ENCODE data around the gene MACF1.

DNA sequence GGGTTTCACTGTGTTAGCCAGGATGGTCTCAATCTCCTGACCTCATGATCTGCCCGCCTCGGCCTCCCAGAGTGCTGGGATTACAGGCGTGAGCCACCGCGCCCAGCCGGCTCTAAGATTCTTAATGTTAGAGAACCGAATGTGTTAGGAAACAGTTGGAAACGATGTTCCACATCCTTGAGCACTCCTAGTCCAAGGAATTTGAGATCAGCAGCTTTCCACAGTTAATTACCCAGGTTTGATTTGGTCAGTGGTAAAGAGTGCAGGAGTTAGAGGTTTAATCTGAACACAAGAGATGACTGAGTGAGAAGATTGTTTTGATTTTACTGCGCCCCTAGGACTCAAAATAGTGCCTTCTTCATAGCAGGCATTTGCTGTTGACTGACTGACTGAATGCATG lies 211.1 kb downstream of the MACF1 start:
- TF ChIP-seq, protein P1, sequence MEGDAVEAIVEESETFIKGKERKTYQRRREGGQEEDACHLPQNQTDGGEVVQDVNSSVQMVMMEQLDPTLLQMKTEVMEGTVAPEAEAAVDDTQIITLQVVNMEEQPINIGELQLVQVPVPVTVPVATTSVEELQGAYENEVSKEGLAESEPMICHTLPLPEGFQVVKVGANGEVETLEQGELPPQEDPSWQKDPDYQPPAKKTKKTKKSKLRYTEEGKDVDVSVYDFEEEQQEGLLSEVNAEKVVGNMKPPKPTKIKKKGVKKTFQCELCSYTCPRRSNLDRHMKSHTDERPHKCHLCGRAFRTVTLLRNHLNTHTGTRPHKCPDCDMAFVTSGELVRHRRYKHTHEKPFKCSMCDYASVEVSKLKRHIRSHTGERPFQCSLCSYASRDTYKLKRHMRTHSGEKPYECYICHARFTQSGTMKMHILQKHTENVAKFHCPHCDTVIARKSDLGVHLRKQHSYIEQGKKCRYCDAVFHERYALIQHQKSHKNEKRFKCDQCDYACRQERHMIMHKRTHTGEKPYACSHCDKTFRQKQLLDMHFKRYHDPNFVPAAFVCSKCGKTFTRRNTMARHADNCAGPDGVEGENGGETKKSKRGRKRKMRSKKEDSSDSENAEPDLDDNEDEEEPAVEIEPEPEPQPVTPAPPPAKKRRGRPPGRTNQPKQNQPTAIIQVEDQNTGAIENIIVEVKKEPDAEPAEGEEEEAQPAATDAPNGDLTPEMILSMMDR (conservative IDR thresholded peaks at IDR 0.05 in 1 of 2, IDR thresholded peaks at IDR 0.05 in 1 of 2; ENCODE audit: extremely low read depth in 1 of 2, insufficient read depth in 1 of 2, low read depth in 1 of 2, low read length in 2 of 2), result no peak
- TF ChIP-seq EZH2 (IDR thresholded peaks at IDR 0.05; ENCODE audit: borderline replicate concordance, low read length), result no peak
